Measurements from ENCODE around the gene PDE7B. TPM values are rescaled to one million over a fixed set of nuclear protein-coding genes. Genes with fewer than 3 reads are reported as not detected.

Gene PDE7B
- total and polyA plus RNA-seq, 2 donors (not counting 1 experiment from before 2014, with no cell fraction given) = 2.6 to 7.5 TPM

- H3K9me3 Mint-ChIP-seq (ENCODE audit: insufficient read depth) = no peaks in the 10 kb centered on the region
- Histone ChIP-seq H3K4me3 (ENCODE audit: control extremely low read depth in 1 of 5, extremely low read depth in 1 of 5, insufficient read depth in 1 of 5, low read depth in 2 of 5, low read length in 4 of 5) (no peak overlapping the region), H3K27ac (ENCODE audit: low read length in 2 of 2) (no peak overlapping the region), H4K20me1 (ENCODE audit: control insufficient read depth, insufficient read depth, low read length, poor library complexity, severe bottlenecking) (no peaks in the 10 kb centered on the region), H3K36me3 (replicated peaks in 1 of 2; ENCODE audit: control extremely low read depth in 1 of 2, control insufficient read depth in 1 of 2, extremely low read depth in 1 of 2, insufficient read depth in 2 of 2, low read length in 1 of 2) (no peaks in the 10 kb centered on the region), H2AFZ (ENCODE audit: insufficient read depth, low read depth, low read length, poor library complexity, severe bottlenecking) (no peak overlapping the region), H3K27me3 (replicated peaks in 1 of 4; ENCODE audit: control extremely low read depth in 1 of 4, control insufficient read depth in 3 of 4, insufficient read depth in 4 of 4, low read length in 3 of 4) (no peaks in the 10 kb centered on the region), H3K9me3 (ENCODE audit: control extremely low read depth in 1 of 3, control insufficient read depth in 2 of 3, insufficient read depth in 1 of 3, low read length in 2 of 3) (no peaks in the 10 kb centered on the region), H3K79me2 (ENCODE audit: control insufficient read depth, insufficient read depth, low read length) (no peaks in the 10 kb centered on the region), H3K4me1 (ENCODE audit: control insufficient read depth in 2 of 2, insufficient read depth in 2 of 2, low read length in 2 of 2) (peaks cover 11 to 12% of the 10 kb centered on the region in 2 donors), H3K9ac (ENCODE audit: low read length) (no peak overlapping the region), H3K4me2 (replicated peaks; ENCODE audit: low read depth, low read length, poor library complexity, severe bottlenecking) (no peak overlapping the region)
- WGBS (ENCODE audit: insufficient coverage) = 80% methylated on average over 1 of the region's 3 CpGs
- peaks cover 8% of the 10 kb centered on the region for H3K4me1 Mint-ChIP-seq
- CTCF ChIA-PET = no interaction called here
- TF ChIP-seq CTCF (IDR thresholded peaks at IDR 0.05) (no peak), EZH2 (IDR thresholded peaks at IDR 0.05; ENCODE audit: borderline replicate concordance, insufficient read depth, low read depth, low read length, poor library complexity, severe bottlenecking) (no peak)
- POLR2A ChIA-PET = no interaction called here
- ATAC-seq (ENCODE audit: low read depth) (no peak), DNase-seq (no peak)
- no peak overlapping the region for H3K27ac Mint-ChIP-seq
- intact Hi-C loops (cut with micrococcal nuclease) = no loop called here
- no peak overlapping the region for H3K4me3 Mint-ChIP-seq
- no peaks in the 10 kb centered on the region for H3K27me3 Mint-ChIP-seq
These were observed 337.6 kb downstream of the PDE7B start for GRCh38 chr6:136189104-136189503.

- no peak overlapping the region for H3K4me3 ChIP-seq (ENCODE audit: control extremely low read depth in 1 of 5, extremely low read depth in 1 of 5, insufficient read depth in 1 of 5, low read depth in 2 of 5, low read length in 4 of 5)
- H3K4me2 ChIP-seq (replicated peaks; ENCODE audit: low read depth, low read length, poor library complexity, severe bottlenecking) = no peak overlapping the region
- Mint-ChIP-seq H3K27me3 (no peaks in the 10 kb centered on the region), H3K9me3 (ENCODE audit: insufficient read depth) (no peaks in the 10 kb centered on the region), H3K4me3 (no peak overlapping the region), H3K4me1 (no peaks in the 10 kb centered on the region), H3K27ac (no peak overlapping the region)
- H3K9me3 ChIP-seq (ENCODE audit: control extremely low read depth in 1 of 3, control insufficient read depth in 2 of 3, insufficient read depth in 1 of 3, low read length in 2 of 3) = no peaks in the 10 kb centered on the region
- no peaks in the 10 kb centered on the region for H3K4me1 ChIP-seq (ENCODE audit: control insufficient read depth in 2 of 2, insufficient read depth in 2 of 2, low read length in 2 of 2)
- H2AFZ ChIP-seq (ENCODE audit: insufficient read depth, low read depth, low read length, poor library complexity, severe bottlenecking) = no peak overlapping the region
- H3K79me2 ChIP-seq (ENCODE audit: control insufficient read depth, insufficient read depth, low read length) = no peaks in the 10 kb centered on the region
- no peaks in the 10 kb centered on the region for H4K20me1 ChIP-seq (ENCODE audit: control insufficient read depth, insufficient read depth, low read length, poor library complexity, severe bottlenecking)
- no peak overlapping the region for H3K9ac ChIP-seq (ENCODE audit: low read length)
- no peaks in the 10 kb centered on the region for H3K27me3 ChIP-seq (replicated peaks in 1 of 4; ENCODE audit: control extremely low read depth in 1 of 4, control insufficient read depth in 3 of 4, insufficient read depth in 4 of 4, low read length in 3 of 4)
- ATAC-seq (ENCODE audit: low read depth) (no peak), DNase-seq (no peak)
- ChIA-PET CTCF (no interaction called here), POLR2A (no interaction called here)
- intact Hi-C loops (cut with micrococcal nuclease) = no loop called here
- H3K27ac ChIP-seq (ENCODE audit: low read length in 2 of 2) = no peak overlapping the region
- H3K36me3 ChIP-seq (replicated peaks in 1 of 2; ENCODE audit: control extremely low read depth in 1 of 2, control insufficient read depth in 1 of 2, extremely low read depth in 1 of 2, insufficient read depth in 2 of 2, low read length in 1 of 2) = no peaks in the 10 kb centered on the region
- 95% methylated on average over 29 of the region's 32 CpGs for WGBS (ENCODE audit: insufficient coverage)
- no peak for TF ChIP-seq CTCF (IDR thresholded peaks at IDR 0.05)
- TF ChIP-seq EZH2 (IDR thresholded peaks at IDR 0.05; ENCODE audit: borderline replicate concordance, insufficient read depth, low read depth, low read length, poor library complexity, severe bottlenecking) = no peak
These were observed 340.3 kb downstream of the PDE7B start for GRCh38 chr6:136191606-136192312.
